KMS-11 (cell line): ENCODE results near the gene CCDC141.

ENCODE experiments used
- H2AFZ ChIP-seq: fragments of 200-600 bp; sonication (generic); 2 replicates; pipeline ENCODE4 v1.6.1; 2016; ENCODE audit warnings: antibody characterized with exemption, mixed run types, low read depth
- H3K27ac ChIP-seq: fragments of 200-600 bp; sonication (generic); 2 replicates; pipeline ENCODE4 v1.6.1; 2016; ENCODE audit warnings: mild to moderate bottlenecking, mixed run types
- H3K27me3 ChIP-seq: fragments of 200-600 bp; sonication (generic); 2 replicates; pipeline ENCODE4 v1.6.1; 2017; ENCODE audit warnings: mild to moderate bottlenecking, low read depth, mixed run types, moderate library complexity; ENCODE audit not compliant: insufficient read depth
- H3K36me3 ChIP-seq: fragments of 200-600 bp; sonication (generic); 2 replicates; pipeline ENCODE4 v1.6.1; 2017; ENCODE audit warnings: mild to moderate bottlenecking, mixed run types; ENCODE audit not compliant: insufficient read depth
- H3K4me1 ChIP-seq: fragments of 200-600 bp; sonication (generic); 2 replicates; pipeline ENCODE4 v1.6.1; 2016; ENCODE audit warnings: mild to moderate bottlenecking, low read depth, mixed run types; ENCODE audit not compliant: poor library complexity, severe bottlenecking
- H3K4me2 ChIP-seq: fragments of 200-600 bp; sonication (generic); 2 replicates; pipeline ENCODE4 v1.7.0; 2016; ENCODE audit warnings: mild to moderate bottlenecking, mixed run types
- H3K4me3 ChIP-seq: fragments of 200-600 bp; sonication (generic); IDR thresholded peaks from 2 replicates; pipeline ENCODE4 v1.6.1; 2017; ENCODE audit warnings: low read depth, low read length, mixed read lengths; ENCODE audit not compliant: insufficient read depth
- H3K79me2 ChIP-seq: fragments of 200-600 bp; sonication (generic); 2 replicates; pipeline ENCODE4 v1.6.1; 2016; ENCODE audit warnings: low read depth, mixed run types; ENCODE audit not compliant: insufficient read depth
- H3K9ac ChIP-seq: fragments of 200-600 bp; sonication (generic); 2 replicates; pipeline ENCODE4 v1.6.1; 2016; ENCODE audit warnings: mild to moderate bottlenecking, mixed run types
- H4K20me1 ChIP-seq: fragments of 200-600 bp; sonication (generic); 2 replicates; pipeline ENCODE4 v1.6.1; 2016; ENCODE audit warnings: mild to moderate bottlenecking, mixed run types; ENCODE audit not compliant: insufficient read depth
- TF ChIP-seq, protein P1 (sequence below): fragments of 200-600 bp; sonication (generic); conservative IDR thresholded peaks from 2 replicates; pipeline ENCODE4 v1.6.1; 2017; ENCODE audit warnings: low read depth, mild to moderate bottlenecking, antibody characterized with exemption, low read length, moderate library complexity, mixed read lengths

Gene CCDC141

GRCh38 chr2:178949151-178949550 is 100.8 kb downstream of the CCDC141 start:
- H3K27me3 ChIP-seq: no peaks in the 10 kb centered on the region
- no peaks in the 10 kb centered on the region for H3K36me3 ChIP-seq
- H3K4me3 ChIP-seq: peak overlapping the region; percentile 80
- no peaks in the 10 kb centered on the region for H4K20me1 ChIP-seq
- H3K79me2 ChIP-seq: no peaks in the 10 kb centered on the region
- H3K4me2 ChIP-seq: peak overlapping the region; percentile 39
- H3K4me1 ChIP-seq: peaks cover 23% of the 10 kb centered on the region
- peak overlapping the region; percentile 10; the same call in 1 of the 2 replicates for H3K27ac ChIP-seq
- no peak overlapping the region for H3K9ac ChIP-seq
- TF ChIP-seq, protein P1, sequence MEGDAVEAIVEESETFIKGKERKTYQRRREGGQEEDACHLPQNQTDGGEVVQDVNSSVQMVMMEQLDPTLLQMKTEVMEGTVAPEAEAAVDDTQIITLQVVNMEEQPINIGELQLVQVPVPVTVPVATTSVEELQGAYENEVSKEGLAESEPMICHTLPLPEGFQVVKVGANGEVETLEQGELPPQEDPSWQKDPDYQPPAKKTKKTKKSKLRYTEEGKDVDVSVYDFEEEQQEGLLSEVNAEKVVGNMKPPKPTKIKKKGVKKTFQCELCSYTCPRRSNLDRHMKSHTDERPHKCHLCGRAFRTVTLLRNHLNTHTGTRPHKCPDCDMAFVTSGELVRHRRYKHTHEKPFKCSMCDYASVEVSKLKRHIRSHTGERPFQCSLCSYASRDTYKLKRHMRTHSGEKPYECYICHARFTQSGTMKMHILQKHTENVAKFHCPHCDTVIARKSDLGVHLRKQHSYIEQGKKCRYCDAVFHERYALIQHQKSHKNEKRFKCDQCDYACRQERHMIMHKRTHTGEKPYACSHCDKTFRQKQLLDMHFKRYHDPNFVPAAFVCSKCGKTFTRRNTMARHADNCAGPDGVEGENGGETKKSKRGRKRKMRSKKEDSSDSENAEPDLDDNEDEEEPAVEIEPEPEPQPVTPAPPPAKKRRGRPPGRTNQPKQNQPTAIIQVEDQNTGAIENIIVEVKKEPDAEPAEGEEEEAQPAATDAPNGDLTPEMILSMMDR: no peak
- peak overlapping the region; percentile 11; the same call in 1 of the 2 replicates for H2AFZ ChIP-seq

DNA sequence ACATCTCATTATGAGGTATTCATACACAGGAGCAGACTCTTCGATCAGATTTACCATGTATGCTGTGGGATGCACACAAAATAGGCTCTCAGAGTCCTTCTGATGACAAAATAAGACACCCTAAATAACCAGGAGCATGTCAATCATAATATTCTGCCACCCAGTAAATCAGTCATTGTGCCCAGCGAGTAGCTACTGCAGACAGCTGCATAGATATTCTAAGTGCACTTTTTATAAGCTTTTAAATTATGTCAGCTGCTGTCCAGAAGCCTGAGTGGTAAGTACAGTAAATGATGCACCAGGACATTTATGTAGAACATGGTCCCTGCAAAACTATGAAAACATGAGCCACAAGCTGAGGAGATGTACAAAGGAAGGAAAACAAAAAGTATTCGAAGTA is 102.9 kb downstream of the CCDC141 start:
- H3K9ac ChIP-seq: no peak overlapping the region
- TF ChIP-seq, protein P1: no peak
- peaks cover 23% of the 10 kb centered on the region for H3K4me1 ChIP-seq
- H3K27ac ChIP-seq: no peak overlapping the region
- H3K4me2 ChIP-seq: no peak overlapping the region
- no peak overlapping the region for H3K4me3 ChIP-seq
- no peaks in the 10 kb centered on the region for H3K36me3 ChIP-seq
- no peaks in the 10 kb centered on the region for H4K20me1 ChIP-seq
- H3K79me2 ChIP-seq: no peaks in the 10 kb centered on the region
- H2AFZ ChIP-seq: no peak overlapping the region
- no peaks in the 10 kb centered on the region for H3K27me3 ChIP-seq

DNA sequence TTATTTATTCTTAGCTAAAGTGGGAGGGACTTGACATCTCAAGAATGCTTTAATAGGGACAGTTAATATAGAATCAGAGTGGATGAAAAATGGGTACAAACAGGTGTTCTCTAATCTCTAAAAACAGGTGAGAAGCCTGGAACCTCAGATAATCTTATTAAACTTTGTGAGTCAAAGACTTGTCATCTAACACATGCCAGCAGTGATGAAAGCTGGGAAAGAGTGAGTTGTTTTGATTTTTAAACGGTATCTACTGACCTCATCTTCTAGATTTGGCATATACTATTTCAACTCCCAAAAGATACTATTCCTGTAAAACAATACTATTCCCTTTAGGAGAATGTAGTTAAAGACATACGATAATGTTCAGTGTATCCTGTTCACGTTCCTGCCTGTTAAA is 103.4 kb downstream of the CCDC141 start:
- Histone ChIP-seq H3K27ac (no peak overlapping the region), H3K27me3 (no peaks in the 10 kb centered on the region), H3K36me3 (no peaks in the 10 kb centered on the region), H3K4me1 (peaks cover 23% of the 10 kb centered on the region), H4K20me1 (no peaks in the 10 kb centered on the region), H3K4me2 (no peak overlapping the region), H3K9ac (no peak overlapping the region), H2AFZ (no peak overlapping the region), H3K79me2 (no peaks in the 10 kb centered on the region), H3K4me3 (no peak overlapping the region)
- TF ChIP-seq, protein P1: no peak

DNA sequence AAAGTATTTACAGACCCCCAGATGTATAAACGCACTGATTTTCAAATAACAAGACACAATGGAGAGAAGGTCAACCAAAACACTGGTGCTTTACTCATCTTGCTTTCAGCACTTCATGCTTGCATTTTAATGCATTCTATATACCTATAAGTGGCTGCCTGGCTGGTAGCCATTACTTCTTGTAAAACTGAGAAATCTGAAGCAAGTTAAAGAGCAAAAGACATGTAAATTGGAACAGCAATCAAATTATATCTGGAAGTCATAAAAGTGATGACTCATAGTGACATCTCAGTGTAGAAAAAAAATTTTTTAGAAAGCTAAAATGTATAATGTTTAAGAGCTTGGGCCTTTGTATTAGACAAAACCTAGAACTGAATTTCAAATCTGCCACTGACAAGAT is 106.2 kb downstream of the CCDC141 start:
- no peak overlapping the region for H3K4me2 ChIP-seq
- H4K20me1 ChIP-seq: no peaks in the 10 kb centered on the region
- no peak overlapping the region for H3K4me3 ChIP-seq
- no peaks in the 10 kb centered on the region for H3K36me3 ChIP-seq
- H3K4me1 ChIP-seq: peaks cover under 1% of the 10 kb centered on the region
- TF ChIP-seq, protein P1: no peak
- no peak overlapping the region for H3K9ac ChIP-seq
- no peak overlapping the region for H3K27ac ChIP-seq
- H2AFZ ChIP-seq: no peak overlapping the region
- H3K27me3 ChIP-seq: no peaks in the 10 kb centered on the region
- no peaks in the 10 kb centered on the region for H3K79me2 ChIP-seq
